KOPT-K1 (cell line): ENCODE data around the gene RALGDS.
A peak's percentile ranks its signal among the peaks of the same experiment; 100 is the strongest.

Source experiments
- H3K27ac ChIP-seq: fragments of 200-600 bp; sonication (generic); 2 replicates; pipeline ENCODE4 v1.5.1; 2016; ENCODE audit warnings: antibody characterized with exemption, mild to moderate bottlenecking, low read depth, low read length; ENCODE audit not compliant: poor library complexity, severe bottlenecking
- H3K36me3 ChIP-seq: fragments of 200-600 bp; sonication (generic); 2 replicates; pipeline ENCODE4 v1.5.1; 2017; ENCODE audit warnings: antibody characterized with exemption, mild to moderate bottlenecking, low read length, moderate library complexity; ENCODE audit not compliant: insufficient read depth
- H3K9me3 ChIP-seq: fragments of 200-600 bp; sonication (generic); 2 replicates; pipeline ENCODE4 v1.5.1; 2017; ENCODE audit warnings: antibody characterized with exemption, low read length, mild to moderate bottlenecking; ENCODE audit not compliant: insufficient read depth, poor library complexity, severe bottlenecking

RALGDS gene

DNA sequence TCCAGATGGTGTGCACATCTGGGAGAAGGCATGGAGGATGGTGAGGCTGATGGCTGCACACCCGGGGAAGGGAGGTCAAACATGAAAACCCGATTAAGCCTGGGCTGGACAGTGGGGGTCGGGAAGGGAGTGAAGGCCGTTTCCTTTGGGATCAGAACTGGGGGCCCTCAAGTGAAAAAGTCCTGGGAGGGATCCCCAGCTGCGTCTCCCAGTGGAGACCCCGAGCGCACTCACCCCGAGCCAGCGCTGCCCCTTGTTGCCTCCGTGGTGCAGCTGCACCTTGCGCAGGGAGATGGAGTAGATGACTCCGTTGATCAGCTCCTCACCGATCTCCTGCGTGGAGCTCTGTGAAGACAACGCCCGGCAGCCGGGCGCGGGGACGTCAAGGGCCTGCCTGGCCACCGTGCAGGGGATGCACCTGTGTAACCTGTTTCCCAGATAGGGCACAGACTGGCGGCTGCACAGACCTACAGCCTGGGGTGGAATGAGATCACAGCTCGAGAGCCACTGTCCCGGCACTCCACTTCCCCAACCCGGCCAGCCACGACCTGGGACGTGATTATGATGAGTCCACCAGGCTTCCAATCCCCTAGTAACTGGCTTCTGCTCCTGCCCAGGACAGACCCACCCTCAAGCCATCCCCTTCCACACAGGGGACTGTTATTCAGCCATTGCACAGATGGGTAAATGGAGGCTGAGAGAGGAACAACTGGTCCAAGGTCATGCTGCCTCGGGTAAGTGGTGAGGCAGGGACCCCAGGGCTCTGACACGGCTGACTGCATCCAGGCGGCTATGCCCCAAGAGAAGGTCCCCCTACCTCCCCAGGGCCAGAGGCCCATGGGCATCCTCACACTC, 9.0 kb downstream of the RALGDS start:
- H3K36me3 ChIP-seq = peaks cover 46% of the 10 kb centered on the region
- H3K27ac ChIP-seq = peak overlapping the region; percentile 59
- no peaks in the 10 kb centered on the region for H3K9me3 ChIP-seq

DNA sequence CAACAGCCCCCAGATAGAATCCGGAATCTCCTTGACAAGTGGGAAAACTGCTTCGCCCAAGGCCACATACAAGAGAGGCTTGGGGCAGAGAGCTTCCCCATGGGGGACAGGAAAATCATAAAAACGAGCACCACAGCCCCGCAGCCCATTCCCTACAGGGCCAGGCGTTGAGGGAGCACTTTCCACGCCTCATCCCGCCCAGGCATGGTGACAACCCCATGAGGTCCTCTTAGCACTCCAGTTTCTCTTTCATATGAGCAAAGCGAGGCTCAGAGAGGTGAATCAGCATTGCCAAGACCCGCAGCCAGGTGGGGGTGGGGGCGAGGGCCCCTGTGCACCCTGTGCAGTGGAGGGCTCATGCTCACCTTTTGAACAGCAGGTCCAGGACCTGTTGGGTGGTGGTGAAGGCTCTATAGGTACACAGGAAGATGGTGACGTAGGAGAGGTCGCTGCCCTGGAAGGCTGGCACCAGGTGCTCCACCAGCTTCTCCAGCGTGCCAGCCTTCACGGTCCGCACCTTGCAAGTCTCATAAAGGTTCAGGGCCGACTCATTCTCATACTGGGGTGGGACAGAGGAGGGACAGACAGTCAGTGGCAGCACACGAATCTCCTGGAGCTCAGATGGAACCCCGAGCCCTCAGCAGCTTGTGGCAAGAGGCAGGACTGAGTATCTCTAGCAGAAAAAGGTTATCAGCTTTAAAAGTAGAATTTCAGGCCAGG, 10.9 kb downstream of the RALGDS start:
- Histone ChIP-seq H3K27ac (no peak overlapping the region), H3K9me3 (no peaks in the 10 kb centered on the region), H3K36me3 (peaks cover 60% of the 10 kb centered on the region)

DNA sequence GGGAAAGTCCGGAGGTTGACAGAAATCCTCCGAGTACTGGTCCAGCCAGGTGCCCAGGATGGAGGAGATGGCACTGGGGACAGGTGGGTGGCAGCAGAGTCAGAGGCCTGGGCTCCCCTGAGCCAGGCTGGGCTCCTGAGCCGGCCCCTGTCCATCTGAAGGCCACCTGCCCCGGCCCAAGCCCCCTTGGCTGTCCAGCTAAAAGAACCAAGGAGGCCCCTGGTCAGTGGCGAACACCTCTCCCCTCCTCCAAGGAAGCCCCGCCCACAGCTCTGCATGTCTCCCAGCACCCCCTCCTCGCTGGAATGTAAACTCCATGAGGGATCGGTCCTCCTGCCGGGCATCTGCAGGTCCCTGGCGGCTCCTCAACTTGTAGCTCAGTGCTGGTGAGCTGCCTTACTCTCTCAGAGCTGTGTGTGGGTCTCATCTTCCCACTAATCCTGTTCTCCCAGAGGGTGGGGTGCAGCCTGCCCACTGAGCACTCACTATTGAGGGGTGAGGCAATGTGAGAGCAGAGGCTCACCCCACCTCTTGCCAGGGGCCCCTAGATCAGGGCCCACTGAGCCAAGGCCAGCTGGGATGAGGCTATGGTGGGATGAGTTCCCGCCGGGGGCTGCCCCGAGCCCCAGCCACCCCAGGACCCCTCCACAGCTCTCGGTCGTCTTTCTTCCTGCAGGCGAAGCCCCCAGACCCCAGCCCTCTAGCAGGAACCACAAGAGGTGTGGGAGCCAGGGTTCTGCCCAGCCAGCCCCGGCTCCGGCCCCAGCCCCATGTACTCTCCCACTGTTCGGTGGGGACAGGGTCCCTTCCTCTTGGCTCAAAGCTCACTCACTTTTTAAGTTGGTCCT, 12.0 kb downstream of the RALGDS start:
- H3K27ac ChIP-seq = no peak overlapping the region
- peaks cover 66% of the 10 kb centered on the region for H3K36me3 ChIP-seq

DNA sequence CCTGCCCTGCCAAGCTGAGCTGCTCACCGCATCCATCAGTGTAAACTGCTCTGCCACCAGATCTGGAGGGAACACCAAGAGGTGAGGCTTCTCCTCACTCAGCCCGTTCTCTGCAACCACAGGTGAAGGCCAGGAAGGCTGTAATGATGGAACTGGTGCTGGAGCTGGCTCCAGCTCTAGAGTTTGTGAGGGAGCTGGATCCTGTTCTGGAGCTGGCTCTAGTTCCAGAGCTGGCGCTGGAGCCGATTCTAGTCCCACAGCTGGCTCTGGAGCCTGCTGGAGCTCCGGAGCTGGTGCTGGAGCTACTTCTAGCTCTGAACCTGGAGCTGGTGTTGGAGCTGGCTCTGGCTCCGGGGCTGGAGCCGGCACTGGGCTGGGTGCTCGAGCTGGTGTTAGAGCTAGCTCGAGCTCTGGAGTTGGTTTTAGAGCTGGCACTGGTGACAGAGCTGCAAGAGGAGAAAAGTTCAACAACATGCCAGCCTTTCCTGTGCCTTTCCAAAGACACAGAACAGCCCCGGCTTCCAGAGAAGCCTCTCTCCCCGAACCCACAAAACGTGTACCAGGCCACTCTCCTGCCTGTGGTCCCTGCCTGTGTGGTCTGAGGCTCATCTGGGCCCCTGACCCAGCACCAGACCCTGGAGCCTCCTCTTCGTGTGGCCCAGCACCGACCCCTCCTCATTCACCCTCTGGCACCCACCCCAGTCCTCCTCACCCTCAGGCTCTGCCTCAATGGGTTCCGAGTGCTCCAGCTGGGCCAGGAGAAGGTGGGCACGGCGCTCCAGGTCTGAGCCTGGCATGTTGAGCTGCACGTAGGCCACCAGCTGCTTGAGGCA, 12.9 kb downstream of the RALGDS start:
- H3K27ac ChIP-seq = no peak overlapping the region
- peaks cover 75% of the 10 kb centered on the region for H3K36me3 ChIP-seq
- H3K9me3 ChIP-seq = no peaks in the 10 kb centered on the region

More for the DNA sequence above, 12.0 kb downstream of the RALGDS start:
- no peaks in the 10 kb centered on the region for H3K9me3 ChIP-seq

DNA sequence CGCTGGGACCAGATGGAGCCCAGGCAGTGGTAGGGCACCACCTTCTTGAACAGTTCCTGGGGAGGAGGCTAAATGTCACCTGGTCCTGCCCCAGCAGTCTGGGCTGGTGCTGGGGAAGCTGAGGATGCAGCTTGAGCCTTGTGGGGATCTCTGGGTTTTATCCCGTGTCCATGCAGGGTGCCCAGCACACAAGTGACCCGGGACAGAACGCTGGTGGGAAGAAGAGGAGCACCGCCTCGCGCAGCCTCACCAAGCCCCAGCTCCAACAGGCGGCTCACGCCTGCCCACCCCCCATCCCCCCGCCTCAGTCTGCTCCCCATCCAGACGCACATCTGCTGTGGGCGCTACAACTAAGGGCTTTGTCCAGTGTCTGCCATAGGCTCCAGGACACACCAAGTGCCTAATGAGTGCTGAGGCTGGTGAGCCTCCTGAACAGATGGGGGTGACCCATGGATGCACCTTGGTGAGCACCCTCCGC, 13.8 kb downstream of the RALGDS start:
- Histone ChIP-seq H3K9me3 (no peaks in the 10 kb centered on the region), H3K27ac (no peak overlapping the region), H3K36me3 (peaks cover 83% of the 10 kb centered on the region)

DNA sequence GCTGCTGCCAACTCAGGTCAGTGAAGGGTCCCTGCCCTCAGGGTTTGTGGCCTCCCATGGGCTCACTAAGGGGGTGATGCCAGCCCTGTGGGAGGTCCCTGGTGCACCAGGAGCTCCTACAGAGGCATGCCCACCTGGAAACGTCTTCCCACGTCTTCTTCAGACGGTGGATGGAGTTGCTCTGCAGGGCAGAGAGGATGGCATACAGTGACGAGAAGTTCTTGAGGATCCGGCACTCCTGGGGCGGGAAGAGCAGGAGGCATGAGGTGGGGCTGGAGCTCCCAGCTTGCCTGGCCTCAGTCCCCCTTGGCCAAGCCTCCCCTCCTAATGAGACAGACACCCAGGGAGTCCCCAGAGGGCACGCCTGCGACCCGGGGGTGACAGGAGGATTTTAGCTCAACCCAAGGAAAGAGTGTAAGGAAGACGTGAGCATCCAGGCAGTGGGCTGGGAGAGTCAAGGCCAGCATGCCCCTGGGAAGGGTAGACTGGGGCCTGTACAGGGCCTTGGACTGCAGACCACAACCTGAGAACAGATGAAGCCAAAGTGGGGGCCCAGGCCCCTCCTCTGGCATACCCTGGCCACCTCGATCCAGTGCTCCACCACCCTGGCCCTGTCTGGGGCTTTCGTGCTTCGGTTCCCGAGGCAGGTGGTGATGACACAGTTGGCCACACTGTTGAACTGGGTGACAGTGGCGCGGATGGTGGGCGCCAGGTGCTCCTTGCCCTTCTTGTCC, 14.4 kb downstream of the RALGDS start:
- H3K27ac ChIP-seq = no peak overlapping the region
- no peaks in the 10 kb centered on the region for H3K9me3 ChIP-seq
- H3K36me3 ChIP-seq = peaks cover 86% of the 10 kb centered on the region

DNA sequence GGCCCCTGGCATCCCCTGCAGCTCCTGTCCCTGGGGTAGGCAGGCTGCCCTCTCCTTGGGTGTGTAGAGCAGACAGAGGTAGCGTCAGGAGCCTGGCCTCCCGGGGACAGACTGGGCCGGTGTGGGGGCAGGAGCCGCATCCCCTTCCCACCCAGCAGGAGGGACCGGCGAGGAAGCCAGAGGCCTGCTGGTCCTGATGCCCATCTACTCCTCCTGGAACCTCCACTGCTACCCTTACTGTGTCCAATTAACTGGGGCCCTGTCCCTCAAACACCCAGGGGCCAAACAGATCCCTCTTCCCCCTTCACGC, 15.6 kb downstream of the RALGDS start:
- H3K27ac ChIP-seq = no peak overlapping the region
- peaks cover 90% of the 10 kb centered on the region for H3K36me3 ChIP-seq
- no peaks in the 10 kb centered on the region for H3K9me3 ChIP-seq

DNA sequence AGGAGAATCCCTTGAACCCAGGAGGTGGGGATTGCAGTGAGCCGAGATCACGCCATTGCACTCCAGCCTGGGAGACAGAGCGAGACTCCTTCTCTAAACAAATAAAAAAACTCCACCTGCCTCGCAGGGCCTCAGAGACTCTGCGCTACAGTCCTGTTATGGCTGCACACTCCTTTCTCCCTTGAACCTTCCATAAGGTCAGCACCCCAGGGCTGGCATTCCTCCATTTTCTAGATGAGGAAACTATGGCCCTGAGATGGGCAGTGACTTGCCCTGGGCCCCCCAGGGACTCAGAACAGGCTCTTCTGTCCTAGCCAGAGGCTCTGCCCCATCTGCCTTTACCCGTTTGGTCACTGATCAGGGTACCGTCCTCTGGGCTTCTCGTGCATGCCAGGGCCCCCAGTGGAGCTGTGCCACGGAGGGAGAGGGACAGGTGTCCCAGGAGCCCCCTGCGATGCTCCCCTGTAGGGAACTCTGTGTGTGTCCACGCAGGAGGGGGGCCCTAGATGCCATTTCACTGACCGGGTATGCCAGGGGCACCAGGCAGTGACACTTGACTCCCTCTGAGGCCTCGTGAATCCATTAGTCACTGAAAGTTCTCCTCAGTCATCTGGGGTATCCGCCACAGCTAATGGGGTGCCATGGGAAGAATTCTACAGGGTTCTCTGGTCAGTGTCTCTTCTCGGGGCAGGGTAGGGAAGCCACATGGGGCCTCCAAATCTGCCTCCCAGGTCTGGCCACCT, 16.2 kb downstream of the RALGDS start:
- H3K36me3 ChIP-seq = peaks cover 90% of the 10 kb centered on the region
- H3K27ac ChIP-seq = no peak overlapping the region

DNA sequence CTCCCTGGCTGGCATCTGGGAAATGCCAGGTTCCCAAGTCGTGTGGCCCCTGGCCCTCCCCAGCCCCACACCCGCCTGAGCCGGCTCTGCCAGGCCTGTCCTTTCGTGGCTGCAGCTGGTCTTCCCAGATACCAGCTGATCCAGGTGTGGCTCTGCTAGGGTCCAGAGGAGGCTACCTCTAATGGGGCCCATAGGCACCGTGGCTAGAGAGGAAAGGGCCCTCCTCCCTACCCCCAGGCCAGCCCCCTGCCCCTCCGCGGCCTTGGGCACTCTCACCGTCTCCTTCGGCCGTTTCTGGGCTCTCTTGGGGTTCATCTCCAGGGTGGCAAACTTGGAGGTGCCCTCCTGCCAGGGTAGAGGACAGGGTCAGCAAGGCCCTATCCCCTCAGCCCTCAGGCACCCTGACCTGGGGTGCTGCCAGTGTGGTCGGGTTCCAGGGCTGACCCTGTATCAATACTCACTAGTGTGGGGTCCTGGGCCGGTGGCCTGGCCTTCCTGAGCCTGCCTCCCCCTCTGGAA, 17.0 kb downstream of the RALGDS start:
- peaks cover 88% of the 10 kb centered on the region for H3K36me3 ChIP-seq
- H3K9me3 ChIP-seq = no peaks in the 10 kb centered on the region
- H3K27ac ChIP-seq = no peak overlapping the region

More for the DNA sequence above, 16.2 kb downstream of the RALGDS start:
- H3K9me3 ChIP-seq = no peaks in the 10 kb centered on the region

DNA sequence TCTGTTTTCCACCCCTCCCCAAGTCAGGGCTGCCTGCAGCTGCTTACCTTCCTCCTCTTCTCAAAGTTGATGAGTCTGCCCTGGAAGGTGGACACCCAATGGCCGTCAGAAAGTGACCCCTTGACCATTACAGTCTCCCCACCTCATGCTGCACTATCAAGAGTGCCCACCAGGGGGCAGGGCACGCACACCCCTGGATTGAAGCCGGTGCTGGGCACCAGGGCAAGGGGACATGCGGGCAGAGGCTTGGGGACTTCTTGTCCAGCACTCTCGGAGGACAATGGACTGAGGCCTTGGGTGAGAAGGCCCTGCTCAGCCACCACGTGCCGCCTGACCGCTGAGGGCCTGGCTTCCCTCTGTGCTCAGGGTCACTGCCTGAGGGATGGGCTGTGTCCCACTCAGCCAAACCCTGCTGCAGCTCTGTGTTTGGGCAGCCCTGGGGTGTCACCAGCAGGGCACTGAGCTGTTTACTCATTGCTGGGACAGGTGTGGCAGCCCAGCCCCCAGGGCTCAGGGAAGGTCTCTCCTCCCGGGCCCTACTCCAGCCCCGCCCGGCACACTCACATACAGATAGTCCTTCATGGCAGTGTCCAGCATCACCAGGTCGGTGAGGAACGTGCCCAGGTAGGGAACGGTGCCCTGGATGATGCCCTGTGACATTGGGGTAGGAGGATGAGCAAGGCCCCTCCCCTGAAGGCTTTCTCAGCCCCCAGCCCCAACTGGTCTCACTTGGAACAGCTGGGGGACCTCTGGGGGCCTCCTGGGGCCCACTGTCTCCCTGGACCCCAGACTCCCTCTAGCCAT, 17.7 kb downstream of the RALGDS start:
- Histone ChIP-seq H3K9me3 (no peaks in the 10 kb centered on the region), H3K27ac (no peak overlapping the region), H3K36me3 (peaks cover 88% of the 10 kb centered on the region)

DNA sequence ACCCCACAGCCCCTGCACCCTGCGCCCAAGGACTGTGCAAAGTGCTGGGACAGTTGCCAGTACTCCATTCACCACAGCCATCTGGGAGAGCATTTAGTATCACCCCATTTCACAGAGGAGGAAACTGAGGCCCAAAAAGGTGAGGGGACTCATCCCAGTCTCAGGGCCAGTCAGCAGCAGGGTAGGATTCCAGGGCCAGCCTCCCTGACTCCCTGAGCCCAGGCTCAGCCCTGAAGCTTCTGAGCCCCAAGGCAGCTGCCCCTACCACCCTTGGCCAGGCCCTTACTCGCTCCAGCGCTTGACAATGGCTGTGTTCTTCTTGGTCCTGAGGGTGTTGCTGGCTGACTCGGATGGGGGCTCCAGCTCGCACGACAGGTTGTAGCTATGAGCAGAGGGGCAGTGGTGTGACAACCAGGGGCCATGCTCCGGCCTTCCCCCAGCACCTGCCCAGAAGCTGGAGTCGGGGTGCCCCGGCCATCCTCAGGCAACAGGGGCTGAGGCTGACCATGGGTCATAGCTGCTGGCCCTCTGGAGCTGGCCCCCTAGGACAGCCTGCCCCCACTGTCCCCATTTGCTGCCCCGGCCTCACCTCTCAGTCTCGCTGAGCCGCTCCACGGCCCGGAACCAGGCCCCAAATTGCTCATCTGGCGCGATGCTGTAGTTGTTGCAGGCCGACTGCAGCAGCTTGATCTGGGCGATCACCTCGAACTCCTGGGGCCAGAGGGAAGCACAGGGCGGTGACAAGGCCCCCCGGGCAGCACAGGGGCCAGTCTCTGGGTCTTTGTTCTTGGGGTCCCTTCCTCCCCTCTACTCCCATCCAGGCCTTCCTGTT, 18.6 kb downstream of the RALGDS start:
- H3K27ac ChIP-seq = no peak overlapping the region
- H3K9me3 ChIP-seq = peaks cover 2% of the 10 kb centered on the region
- peaks cover 88% of the 10 kb centered on the region for H3K36me3 ChIP-seq
